SK-N-SH (cell line): Measurements from ENCODE around the gene THBS2.

Experiments used
- CTCF ChIP-seq: fragments of 200-600 bp; sonication (generic); IDR thresholded peaks from 2 replicates; pipeline ENCODE4 v1.6.1; 2017; ENCODE audit warnings: antibody characterized with exemption, mild to moderate bottlenecking, moderate library complexity
- ELF1 ChIP-seq: IDR thresholded peaks from 2 replicates; pipeline ENCODE4 v1.4.0; 2012
- EP300 ChIP-seq, 2 experiments: IDR thresholded peaks; 2 replicates each; pipeline versions ENCODE4 v1.4.0 to v1.6.1; 2012; ENCODE audit warnings: borderline replicate concordance in 1 of 2, low read depth in 1 of 2, low read length in 1 of 2
- RAD21 ChIP-seq: IDR thresholded peaks from 2 replicates; pipeline ENCODE4 v1.6.1; 2012; ENCODE audit warnings: mild to moderate bottlenecking, low read length
- SMC3 ChIP-seq: IDR thresholded peaks from 2 replicates; pipeline ENCODE4 v1.6.1; 2012; ENCODE audit warnings: low read depth, low read length, improper control_type of control experiment
- TAF1 ChIP-seq: IDR thresholded peaks from 2 replicates; pipeline ENCODE4 v1.6.1; 2012; ENCODE audit warnings: low read depth, mild to moderate bottlenecking, low read length, moderate library complexity, borderline replicate concordance
- YY1 ChIP-seq: IDR thresholded peaks from 2 replicates; pipeline ENCODE4 v1.4.0; 2012; ENCODE audit warnings: low read depth, mild to moderate bottlenecking
- TF ChIP-seq, protein P1 (sequence below): IDR thresholded peaks from 2 replicates; pipeline ENCODE4 v1.6.1; 2012; ENCODE audit warnings: mild to moderate bottlenecking, low read depth, low read length, moderate library complexity

GRCh38 chr6:169241688-169242350, 11.8 kb downstream of the THBS2 start:
- TF ChIP-seq SMC3 (no peak), CTCF (no peak), YY1 (no peak), EP300 (IDR thresholded peaks at IDR 0.05; ENCODE audit: borderline replicate concordance in 1 of 2, low read depth in 1 of 2, low read length in 1 of 2) (no peak), RAD21 (no peak), ELF1 (no peak), TAF1 (no peak)
- TF ChIP-seq, protein P1, sequence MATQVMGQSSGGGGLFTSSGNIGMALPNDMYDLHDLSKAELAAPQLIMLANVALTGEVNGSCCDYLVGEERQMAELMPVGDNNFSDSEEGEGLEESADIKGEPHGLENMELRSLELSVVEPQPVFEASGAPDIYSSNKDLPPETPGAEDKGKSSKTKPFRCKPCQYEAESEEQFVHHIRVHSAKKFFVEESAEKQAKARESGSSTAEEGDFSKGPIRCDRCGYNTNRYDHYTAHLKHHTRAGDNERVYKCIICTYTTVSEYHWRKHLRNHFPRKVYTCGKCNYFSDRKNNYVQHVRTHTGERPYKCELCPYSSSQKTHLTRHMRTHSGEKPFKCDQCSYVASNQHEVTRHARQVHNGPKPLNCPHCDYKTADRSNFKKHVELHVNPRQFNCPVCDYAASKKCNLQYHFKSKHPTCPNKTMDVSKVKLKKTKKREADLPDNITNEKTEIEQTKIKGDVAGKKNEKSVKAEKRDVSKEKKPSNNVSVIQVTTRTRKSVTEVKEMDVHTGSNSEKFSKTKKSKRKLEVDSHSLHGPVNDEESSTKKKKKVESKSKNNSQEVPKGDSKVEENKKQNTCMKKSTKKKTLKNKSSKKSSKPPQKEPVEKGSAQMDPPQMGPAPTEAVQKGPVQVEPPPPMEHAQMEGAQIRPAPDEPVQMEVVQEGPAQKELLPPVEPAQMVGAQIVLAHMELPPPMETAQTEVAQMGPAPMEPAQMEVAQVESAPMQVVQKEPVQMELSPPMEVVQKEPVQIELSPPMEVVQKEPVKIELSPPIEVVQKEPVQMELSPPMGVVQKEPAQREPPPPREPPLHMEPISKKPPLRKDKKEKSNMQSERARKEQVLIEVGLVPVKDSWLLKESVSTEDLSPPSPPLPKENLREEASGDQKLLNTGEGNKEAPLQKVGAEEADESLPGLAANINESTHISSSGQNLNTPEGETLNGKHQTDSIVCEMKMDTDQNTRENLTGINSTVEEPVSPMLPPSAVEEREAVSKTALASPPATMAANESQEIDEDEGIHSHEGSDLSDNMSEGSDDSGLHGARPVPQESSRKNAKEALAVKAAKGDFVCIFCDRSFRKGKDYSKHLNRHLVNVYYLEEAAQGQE = no peak
